ENCODE results near the gene MYPOP.

The MYPOP gene

DNA sequence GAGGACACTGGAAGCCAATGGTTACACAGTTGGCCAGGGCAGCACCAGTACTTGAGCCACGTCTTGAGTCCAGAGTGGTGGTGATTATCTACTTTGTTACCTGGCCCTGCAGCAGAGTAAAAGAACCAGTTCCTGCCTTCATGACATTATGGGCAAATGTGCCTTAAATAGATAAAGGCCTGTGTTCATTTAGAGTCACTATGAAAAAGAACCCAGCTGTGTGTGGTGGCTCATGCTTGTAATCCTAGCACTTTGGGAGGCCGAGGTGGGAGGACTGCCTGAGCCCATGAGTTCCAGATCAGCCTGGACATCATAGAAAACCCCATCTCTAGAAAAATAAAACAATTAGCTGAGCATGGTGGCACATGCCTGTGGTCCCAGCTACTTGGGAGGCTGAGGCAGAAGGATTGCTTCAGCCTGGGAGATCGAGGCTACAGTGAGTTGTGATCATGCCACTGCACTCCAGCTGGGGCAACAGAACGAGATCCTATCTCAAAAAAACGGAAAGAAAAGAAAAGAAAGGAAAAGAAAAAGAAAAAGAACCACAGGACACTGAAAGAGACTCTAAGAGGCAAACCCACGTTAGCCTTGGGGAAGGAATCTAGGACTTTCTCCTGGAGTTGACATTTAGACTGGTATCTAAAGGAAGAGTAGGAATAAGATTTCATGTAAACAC, 13.1 kb downstream of the MYPOP start:
- H3K4me3 ChIP-seq (replicated peaks; ENCODE audit: low read depth, low read length), result no peak overlapping the region
- DNase-seq (ENCODE audit: extremely low read depth, low read depth), result no peak
- TF ChIP-seq, protein P1, sequence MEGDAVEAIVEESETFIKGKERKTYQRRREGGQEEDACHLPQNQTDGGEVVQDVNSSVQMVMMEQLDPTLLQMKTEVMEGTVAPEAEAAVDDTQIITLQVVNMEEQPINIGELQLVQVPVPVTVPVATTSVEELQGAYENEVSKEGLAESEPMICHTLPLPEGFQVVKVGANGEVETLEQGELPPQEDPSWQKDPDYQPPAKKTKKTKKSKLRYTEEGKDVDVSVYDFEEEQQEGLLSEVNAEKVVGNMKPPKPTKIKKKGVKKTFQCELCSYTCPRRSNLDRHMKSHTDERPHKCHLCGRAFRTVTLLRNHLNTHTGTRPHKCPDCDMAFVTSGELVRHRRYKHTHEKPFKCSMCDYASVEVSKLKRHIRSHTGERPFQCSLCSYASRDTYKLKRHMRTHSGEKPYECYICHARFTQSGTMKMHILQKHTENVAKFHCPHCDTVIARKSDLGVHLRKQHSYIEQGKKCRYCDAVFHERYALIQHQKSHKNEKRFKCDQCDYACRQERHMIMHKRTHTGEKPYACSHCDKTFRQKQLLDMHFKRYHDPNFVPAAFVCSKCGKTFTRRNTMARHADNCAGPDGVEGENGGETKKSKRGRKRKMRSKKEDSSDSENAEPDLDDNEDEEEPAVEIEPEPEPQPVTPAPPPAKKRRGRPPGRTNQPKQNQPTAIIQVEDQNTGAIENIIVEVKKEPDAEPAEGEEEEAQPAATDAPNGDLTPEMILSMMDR (IDR thresholded peaks at IDR 0.05; ENCODE audit: low read depth, low read length, missing control alignments), result no peak

DNA sequence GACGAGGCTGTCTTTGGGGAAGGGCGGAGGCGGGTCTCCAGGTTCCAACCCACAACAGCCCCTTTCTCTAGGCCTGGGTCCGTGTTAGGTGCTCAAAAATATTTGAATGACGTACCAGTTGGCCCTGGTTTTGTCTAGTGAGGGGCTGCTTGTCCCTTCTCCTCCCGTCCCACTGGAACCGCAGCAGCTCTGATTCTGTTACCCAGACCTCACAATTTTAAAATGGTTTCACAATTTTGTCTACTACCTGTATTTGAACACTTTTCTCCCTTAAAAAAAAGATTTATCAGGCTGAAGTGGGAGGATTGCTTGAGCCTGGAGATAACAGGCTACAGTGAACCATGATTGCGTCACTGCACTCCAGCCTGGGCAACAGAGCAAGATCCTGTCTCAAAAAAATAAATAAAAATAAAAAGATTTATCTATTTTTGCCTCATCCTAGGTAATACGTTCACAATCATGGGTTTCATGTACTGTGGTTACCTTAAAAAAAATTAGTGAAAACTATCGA, 15.2 kb downstream of the MYPOP start:
- H3K4me3 ChIP-seq (replicated peaks; ENCODE audit: low read depth, low read length), result peak overlapping the region; percentile 56
- DNase-seq (ENCODE audit: extremely low read depth, low read depth), result no peak
- TF ChIP-seq, protein P1 (IDR thresholded peaks at IDR 0.05; ENCODE audit: low read depth, low read length, missing control alignments), result no peak

DNA sequence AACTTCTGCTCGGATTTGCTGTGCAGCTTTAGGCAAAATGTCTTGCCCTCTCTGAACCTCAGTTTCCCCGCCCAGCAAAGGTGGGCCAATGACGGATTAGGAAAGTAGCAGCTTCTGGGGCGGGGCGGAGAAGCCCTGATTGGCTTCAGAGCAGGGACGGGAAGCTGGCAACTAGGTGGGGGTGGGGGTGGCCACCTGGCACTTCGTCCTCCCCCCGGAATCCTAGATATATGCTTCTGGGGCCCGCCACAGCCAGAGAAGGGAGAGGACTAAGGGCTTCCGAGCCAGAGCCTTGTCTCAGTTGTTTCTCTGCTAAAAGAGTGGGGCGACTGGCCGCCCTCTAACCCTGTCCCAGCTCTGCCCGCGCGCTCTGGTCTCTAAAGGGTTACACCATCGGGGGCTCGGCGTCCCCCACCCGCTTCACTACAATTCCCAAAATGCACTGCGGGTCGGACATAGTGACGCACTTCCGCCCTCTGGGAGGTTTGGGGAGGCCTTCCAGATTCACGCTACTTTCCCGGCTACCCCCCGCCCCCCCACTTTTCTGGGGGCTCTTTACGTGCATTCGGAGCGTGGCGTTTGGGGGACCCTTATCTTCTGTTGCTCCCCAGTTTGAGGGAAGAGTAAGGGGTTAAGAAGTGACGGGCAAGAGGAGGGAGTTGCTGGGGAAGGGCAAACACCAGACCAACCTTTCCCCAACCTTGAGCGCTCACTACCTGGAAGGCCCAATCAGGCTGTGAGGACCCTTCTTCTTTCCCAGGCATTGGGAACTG, 15.8 kb downstream of the MYPOP start:
- peak overlapping the region; percentile 56 for H3K4me3 ChIP-seq (replicated peaks; ENCODE audit: low read depth, low read length)
- TF ChIP-seq, protein P1 (IDR thresholded peaks at IDR 0.05; ENCODE audit: low read depth, low read length, missing control alignments), result no peak
- DNase-seq (ENCODE audit: extremely low read depth, low read depth), result peak; percentile 77

DNA sequence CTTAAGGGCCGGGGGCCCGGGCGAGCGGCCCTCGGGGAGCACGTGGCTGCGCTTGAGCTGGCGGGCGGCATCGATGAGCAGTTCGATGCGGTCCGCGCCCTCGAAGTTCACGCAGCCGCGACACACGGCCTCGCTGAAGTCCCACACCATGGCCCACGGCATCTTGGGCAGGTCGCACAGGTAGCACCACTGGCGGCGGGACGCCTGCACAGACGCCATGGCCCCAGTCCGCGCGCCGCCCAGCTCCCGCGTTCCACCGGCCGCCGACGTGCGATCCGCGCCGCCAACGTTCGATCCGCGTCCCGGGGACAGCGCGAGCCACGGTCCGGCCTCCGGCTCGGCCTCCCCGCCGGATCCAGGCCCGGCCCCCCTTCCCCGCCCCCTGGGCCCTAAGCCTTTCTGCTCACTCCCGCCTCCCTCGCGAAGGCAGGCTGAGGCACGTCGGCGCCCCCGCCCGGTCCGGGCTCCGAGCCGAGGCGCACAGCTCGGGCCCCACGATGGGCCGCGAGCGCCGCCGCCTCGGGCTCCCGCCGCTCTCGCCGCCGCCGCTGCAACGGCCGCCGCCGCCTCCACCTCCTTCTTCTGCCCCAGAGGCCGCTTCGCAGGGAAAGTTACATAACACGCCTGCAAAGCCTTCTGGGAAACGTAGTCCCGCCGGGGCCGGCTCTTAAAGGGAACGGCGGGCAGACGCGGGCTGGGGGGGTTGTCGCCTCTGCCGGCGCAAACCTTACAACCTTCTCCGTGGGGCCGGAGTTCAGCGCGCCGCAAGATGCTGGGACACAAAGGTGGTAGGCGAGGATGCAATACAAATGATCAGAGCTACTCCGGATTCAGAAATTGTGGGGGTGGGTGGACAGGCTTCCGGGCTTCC, 16.6 kb downstream of the MYPOP start, which contains the start of gene IRF2BP1:
Gene IRF2BP1, minus strand, starts transcription at position 586 of the 871 bp plus-strand sequence. Its CDS starts 367 bp downstream, at position 219.
- TF ChIP-seq, protein P1 (IDR thresholded peaks at IDR 0.05; ENCODE audit: low read depth, low read length, missing control alignments), result no peak
- peak within 1 kb of the TSS; percentile 56 for H3K4me3 ChIP-seq (replicated peaks; ENCODE audit: low read depth, low read length)
- peak; percentile 55 for DNase-seq (ENCODE audit: extremely low read depth, low read depth)

DNA sequence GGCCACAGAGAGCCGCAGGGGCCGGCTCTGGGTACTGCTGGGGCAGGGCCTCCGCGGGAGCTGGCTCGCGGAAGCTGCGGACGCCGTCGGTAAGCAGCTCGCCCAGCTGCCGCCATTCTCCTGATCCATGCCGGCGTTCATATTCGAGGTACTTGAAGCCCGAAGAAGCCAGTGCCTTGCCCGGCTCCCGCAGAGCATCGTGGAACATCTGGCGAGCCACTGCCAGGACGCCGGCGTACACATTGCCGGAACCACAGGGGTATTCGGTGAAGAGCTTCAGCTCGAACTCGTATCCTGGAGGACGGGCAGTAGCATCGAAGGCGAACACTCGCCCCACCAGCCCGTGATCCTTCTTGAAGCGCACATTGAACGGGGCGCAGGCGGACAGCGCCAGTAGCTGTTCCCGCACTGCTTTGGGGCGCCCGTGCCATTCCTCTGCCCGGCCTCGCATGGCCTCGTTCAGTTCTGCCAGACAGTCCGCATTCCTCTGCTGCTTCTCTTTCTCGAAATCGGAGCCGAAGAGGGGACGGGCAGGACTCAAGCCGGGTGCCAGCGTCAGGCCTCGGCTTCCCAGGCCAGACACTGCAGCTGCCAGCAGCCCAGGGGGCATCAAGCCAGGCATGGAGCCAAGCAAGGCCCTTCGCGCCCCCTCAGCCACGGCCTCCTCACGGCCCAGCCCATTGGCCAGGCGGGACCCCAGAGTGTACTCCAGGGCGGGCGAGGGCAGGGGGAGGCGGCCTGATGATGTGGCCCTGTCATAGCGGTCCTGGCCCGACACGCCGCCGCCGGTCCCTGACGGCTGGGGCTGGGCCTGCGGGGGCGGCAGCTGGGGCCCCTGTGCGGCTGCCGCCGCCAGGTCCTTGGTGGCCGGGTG, 17.5 kb downstream of the MYPOP start:
- H3K4me3 ChIP-seq (replicated peaks; ENCODE audit: low read depth, low read length), result peak overlapping the region; percentile 56
- TF ChIP-seq, protein P1 (IDR thresholded peaks at IDR 0.05; ENCODE audit: low read depth, low read length, missing control alignments), result no peak
- DNase-seq (ENCODE audit: extremely low read depth, low read depth), result no peak
